Activated T-helper 17 cell treated with anti-CD3 and anti-CD28 coated beads, Interleukin-2, amount 50 U/mL, for 72 hours (primary cell): ENCODE results near the gene VCAN. TPM values are rescaled to one million over a fixed set of nuclear protein-coding genes. Genes with fewer than 3 reads are reported as not detected.

Experiments used
- ATAC-seq: fragments of 150-1000 bp; cut with Tn5 transposase; replicated peaks from 2 replicates; pipeline ENCODE4 v1.10.0; 2021; ENCODE audit warnings: mild to moderate bottlenecking, moderate library complexity
- H3K27ac Mint-ChIP-seq: one replicate; pipeline ENCODE4 v1.8.0; 2022; ENCODE audit warnings: mixed read lengths
- H3K27me3 Mint-ChIP-seq: one replicate; pipeline ENCODE4 v1.8.0; 2022; ENCODE audit warnings: mixed read lengths
- H3K36me3 Mint-ChIP-seq: one replicate; pipeline ENCODE4 v1.8.0; 2022; ENCODE audit warnings: low read depth, mild to moderate bottlenecking, mixed read lengths
- H3K4me1 Mint-ChIP-seq: one replicate; pipeline ENCODE4 v1.8.0; 2022; ENCODE audit warnings: mixed read lengths
- H3K4me3 Mint-ChIP-seq: one replicate; pipeline ENCODE4 v1.8.0; 2022; ENCODE audit warnings: mild to moderate bottlenecking, mixed read lengths
- H3K9me3 Mint-ChIP-seq: one replicate; pipeline ENCODE4 v1.8.0; 2022; ENCODE audit warnings: mixed read lengths
- total RNA-seq, 2 donors: library from RNA; stranded (reverse); gene quantifications; one replicate each; pipeline ENCODE4 v1.2.3, GENCODE V29; 2022

VCAN gene
- total RNA-seq, 2 donors from 2014 or later, result 0.13 TPM; not detected in 1

DNA sequence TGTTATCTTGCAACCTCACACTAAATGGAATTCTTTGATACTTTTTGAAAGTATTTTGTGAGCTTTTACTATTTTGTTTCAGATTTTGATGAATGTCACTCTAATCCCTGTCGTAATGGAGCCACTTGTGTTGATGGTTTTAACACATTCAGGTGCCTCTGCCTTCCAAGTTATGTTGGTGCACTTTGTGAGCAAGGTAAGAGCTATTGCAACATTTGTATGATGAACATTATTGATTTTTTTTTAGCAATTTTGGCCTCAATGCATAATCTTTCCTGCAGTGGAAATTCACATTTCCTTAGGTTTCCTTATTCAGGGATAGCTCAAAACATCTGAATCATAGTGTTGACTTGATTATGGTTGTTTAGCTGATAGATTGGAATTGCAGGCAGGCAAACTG, 76.3 kb downstream of the VCAN start:
- no peaks in the 10 kb centered on the region for H3K9me3 Mint-ChIP-seq
- no peak overlapping the region for H3K27ac Mint-ChIP-seq
- H3K27me3 Mint-ChIP-seq, result no peaks in the 10 kb centered on the region
- H3K4me1 Mint-ChIP-seq, result no peaks in the 10 kb centered on the region
- no peak overlapping the region for H3K4me3 Mint-ChIP-seq
- no peak for ATAC-seq
- no peaks in the 10 kb centered on the region for H3K36me3 Mint-ChIP-seq

DNA sequence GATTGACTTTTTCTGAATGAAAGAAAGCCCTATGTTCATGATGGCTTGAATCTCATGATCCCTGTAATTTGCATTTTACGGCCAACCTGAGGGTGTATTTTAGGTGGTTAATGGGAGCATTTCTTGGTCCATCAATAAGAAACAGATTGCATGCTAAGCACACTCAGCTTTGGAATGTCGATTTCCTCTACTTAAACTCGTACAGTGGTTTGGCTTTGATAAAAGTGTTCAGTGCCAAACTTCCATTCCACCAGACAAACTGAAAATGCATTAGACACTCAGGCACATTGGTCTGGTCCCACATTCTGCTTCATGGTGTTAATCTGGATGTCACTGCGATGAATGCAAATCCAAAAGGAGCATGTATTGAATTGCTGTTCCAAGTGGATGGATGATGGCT, 77.0 kb downstream of the VCAN start:
- H3K4me1 Mint-ChIP-seq, result no peaks in the 10 kb centered on the region

DNA sequence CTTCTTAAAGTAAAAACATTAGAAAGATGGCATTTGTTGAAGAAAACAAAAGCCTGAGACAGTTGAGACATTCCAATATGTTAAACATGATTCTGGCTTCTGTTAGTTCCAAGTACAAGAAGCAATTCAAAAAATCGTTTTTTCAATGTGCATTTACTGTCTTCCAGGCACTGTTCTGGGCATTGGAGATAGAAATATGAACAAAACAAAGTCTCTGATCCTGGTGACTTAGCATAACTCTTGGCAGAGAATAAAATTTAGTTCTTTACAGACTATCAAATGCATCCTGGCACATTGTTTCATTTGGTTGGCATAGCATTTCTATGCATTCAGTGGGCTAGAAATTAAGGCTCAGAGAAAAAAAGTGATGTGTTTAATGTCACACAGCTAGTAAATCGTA, 77.5 kb downstream of the VCAN start:
- Mint-ChIP-seq H3K9me3 (no peaks in the 10 kb centered on the region), H3K4me3 (no peak overlapping the region), H3K4me1 (no peaks in the 10 kb centered on the region), H3K27ac (no peak overlapping the region), H3K36me3 (no peaks in the 10 kb centered on the region), H3K27me3 (no peaks in the 10 kb centered on the region)
- no peak for ATAC-seq

More for the DNA sequence above, 77.0 kb downstream of the VCAN start:
- Mint-ChIP-seq H3K27me3 (no peaks in the 10 kb centered on the region), H3K9me3 (no peaks in the 10 kb centered on the region), H3K27ac (no peak overlapping the region), H3K36me3 (no peaks in the 10 kb centered on the region), H3K4me3 (no peak overlapping the region)
- ATAC-seq, result no peak

DNA sequence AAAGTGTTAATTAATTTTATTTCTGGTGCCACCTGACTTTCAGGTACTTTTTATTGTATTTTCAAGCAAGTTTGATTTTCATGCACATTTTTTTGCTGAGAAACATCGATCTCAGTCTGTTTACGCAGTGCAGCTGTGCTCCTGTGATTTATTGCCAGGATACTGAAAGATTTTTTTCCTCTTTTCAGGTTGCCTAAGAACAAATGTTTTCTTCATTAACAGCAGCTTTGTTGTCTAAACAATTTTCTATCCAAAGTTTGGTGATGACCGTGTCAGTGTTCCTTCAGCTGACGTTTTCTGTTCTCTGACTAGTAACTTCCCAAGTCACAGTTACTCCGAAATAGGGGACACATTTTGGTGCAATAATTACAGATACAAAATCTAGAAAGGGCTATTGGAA, 78.1 kb downstream of the VCAN start:
- Mint-ChIP-seq H3K27ac (no peak overlapping the region), H3K4me3 (no peak overlapping the region), H3K9me3 (no peaks in the 10 kb centered on the region), H3K36me3 (no peaks in the 10 kb centered on the region), H3K27me3 (no peaks in the 10 kb centered on the region), H3K4me1 (no peaks in the 10 kb centered on the region)
- ATAC-seq, result no peak

DNA sequence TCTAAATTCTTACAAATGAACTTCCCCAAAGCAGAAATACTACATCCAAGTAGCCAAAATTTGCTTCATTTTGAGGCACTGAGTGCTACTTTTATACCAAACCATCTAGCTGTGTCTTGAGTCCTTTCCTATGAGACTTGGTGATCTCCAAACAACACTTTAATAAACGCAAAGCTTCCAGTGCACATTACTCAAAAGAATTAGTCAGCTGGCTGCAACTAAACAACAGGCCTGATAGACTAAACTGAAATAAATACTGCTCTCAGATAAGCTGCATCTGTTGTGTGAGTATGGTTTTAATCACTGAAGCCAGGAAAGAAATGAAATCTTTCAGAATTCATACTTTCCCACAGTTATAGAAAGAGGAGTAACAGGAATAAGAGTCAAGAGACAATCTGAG, 80.3 kb downstream of the VCAN start:
- Mint-ChIP-seq H3K4me3 (no peak overlapping the region), H3K36me3 (no peaks in the 10 kb centered on the region), H3K4me1 (no peaks in the 10 kb centered on the region), H3K9me3 (no peaks in the 10 kb centered on the region), H3K27ac (no peak overlapping the region), H3K27me3 (no peaks in the 10 kb centered on the region)
- ATAC-seq, result no peak

DNA sequence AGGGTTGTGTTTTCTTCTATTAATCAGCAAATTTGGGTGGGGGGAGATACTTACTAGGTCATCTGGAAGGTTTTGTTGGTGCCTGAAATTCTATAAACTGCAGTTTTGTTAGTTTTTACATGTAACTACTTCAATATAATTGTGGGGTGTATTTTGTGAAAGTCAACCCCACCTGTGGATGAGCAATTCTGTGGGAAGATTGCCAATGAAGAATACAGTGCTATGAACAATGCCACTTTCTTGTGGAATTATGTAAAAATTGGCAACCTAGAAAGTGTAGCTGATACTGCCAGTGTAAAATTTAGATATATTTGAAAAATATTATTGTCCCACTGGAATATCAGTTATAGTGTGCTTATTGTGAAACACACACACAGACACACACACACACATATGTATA, 80.7 kb downstream of the VCAN start:
- Mint-ChIP-seq H3K27me3 (no peaks in the 10 kb centered on the region), H3K27ac (no peak overlapping the region), H3K4me1 (no peaks in the 10 kb centered on the region), H3K9me3 (no peaks in the 10 kb centered on the region), H3K4me3 (no peak overlapping the region), H3K36me3 (no peaks in the 10 kb centered on the region)
- no peak for ATAC-seq

DNA sequence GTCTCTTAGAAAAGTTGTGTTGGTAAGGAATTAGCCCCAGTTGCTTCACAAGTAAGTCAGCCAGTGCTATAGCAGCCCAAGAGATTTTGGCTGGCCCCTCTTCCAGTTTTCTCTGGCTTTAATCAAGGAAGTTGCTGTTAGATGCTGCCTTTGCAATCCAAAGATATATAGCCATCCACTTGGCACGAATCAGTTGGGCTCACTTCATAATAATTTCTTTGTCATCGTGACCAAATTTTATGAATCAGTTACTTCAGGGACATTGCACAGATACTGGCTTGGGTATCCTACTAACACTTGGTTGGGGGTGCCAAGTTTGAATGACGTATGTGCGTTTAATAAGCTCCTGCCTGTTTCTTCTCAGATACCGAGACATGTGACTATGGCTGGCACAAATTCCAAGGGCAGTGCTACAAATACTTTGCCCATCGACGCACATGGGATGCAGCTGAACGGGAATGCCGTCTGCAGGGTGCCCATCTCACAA, 81.5 kb downstream of the VCAN start:
- no peaks in the 10 kb centered on the region for H3K27me3 Mint-ChIP-seq
- no peak overlapping the region for H3K27ac Mint-ChIP-seq
- no peaks in the 10 kb centered on the region for H3K36me3 Mint-ChIP-seq
- no peaks in the 10 kb centered on the region for H3K4me1 Mint-ChIP-seq
- H3K9me3 Mint-ChIP-seq, result no peaks in the 10 kb centered on the region
- no peak overlapping the region for H3K4me3 Mint-ChIP-seq
- no peak for ATAC-seq

DNA sequence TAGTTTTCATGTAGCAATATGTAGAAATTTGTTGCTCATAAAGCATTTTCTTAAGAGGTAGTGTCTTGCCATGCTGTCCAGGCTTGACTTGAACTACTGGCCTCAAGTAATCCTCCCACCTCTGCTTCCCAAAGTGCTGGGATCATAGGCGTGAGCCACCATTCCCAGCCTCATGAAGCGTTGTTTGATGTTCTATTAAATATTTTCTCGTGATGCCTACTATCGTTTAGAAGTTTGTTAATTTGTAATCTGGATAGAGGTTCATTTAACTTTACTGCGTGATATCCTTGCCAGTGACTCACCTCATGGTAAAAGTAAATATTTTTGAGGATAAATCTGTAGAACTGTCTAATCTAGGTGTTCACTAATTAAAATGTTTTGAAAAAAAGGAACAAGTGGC, 82.6 kb downstream of the VCAN start:
- Mint-ChIP-seq H3K9me3 (no peaks in the 10 kb centered on the region), H3K4me3 (no peak overlapping the region), H3K27me3 (peaks cover under 1% of the 10 kb centered on the region), H3K36me3 (no peaks in the 10 kb centered on the region), H3K4me1 (no peaks in the 10 kb centered on the region), H3K27ac (no peak overlapping the region)
- no peak for ATAC-seq

DNA sequence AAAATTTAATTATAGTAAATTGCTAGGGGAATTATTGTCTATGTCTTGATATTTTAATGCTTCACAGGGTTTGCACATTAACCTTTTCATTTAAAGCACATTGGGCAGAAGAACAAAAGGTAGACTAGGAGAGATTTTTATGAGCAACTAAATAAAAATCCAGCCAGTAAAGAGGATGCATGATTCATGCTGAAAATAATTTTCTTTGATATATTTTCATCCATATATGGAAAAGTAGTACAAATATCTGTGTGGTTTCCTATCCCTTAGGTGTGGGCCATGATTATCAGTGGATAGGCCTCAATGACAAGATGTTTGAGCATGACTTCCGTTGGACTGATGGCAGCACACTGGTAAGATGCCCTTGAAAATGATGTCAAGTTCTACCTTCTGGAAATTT, 83.1 kb downstream of the VCAN start:
- no peak overlapping the region for H3K4me3 Mint-ChIP-seq
- H3K27ac Mint-ChIP-seq, result no peak overlapping the region
- H3K36me3 Mint-ChIP-seq, result no peaks in the 10 kb centered on the region
- peaks cover 4% of the 10 kb centered on the region for H3K27me3 Mint-ChIP-seq
- ATAC-seq, result no peak
- no peaks in the 10 kb centered on the region for H3K9me3 Mint-ChIP-seq
- no peaks in the 10 kb centered on the region for H3K4me1 Mint-ChIP-seq

DNA sequence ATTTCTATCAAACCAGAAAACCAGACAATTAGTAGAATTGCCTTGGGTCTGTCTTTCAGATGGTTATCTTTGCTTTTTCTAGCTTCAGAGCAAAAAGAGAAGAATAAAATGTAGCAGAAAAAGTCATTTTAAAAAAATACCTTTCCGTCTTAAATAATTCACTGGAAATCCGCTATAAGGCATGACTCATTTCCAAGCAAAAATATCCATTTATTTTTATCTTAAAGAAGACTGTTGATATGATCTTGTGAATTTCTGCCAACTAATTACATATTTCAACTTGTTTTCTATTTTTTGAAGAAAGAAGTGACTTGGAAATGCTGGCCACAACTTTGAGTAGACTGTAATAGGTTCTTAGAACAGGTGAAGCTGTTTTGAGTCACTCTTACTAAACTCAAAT, 83.7 kb downstream of the VCAN start:
- Mint-ChIP-seq H3K4me1 (no peaks in the 10 kb centered on the region), H3K9me3 (no peaks in the 10 kb centered on the region), H3K36me3 (no peaks in the 10 kb centered on the region), H3K4me3 (no peak overlapping the region), H3K27me3 (peaks cover 4% of the 10 kb centered on the region), H3K27ac (no peak overlapping the region)
- ATAC-seq, result no peak

DNA sequence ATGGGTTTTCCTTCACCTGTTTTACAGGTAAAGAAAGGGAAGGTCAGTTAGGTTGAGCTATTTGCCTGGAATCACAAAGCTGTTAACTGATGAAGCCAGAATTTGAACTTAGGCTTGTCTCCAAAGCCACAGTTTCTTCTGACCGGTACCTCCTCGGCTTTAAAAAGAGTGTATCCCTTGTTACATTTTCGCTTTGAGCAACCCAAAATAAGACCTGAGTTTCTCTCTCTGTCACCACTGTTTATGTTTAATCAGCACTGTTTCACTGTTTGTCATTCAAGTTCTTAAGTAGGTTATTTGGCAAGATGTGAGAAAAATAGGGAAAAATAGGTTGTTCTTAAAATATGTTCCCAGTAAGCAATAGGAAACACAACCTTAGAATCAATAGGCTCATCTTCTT, 84.6 kb downstream of the VCAN start:
- no peak overlapping the region for H3K4me3 Mint-ChIP-seq
- H3K27ac Mint-ChIP-seq, result no peak overlapping the region
- ATAC-seq, result peak; percentile 50
- H3K27me3 Mint-ChIP-seq, result peaks cover 4% of the 10 kb centered on the region
- H3K36me3 Mint-ChIP-seq, result no peaks in the 10 kb centered on the region
- no peaks in the 10 kb centered on the region for H3K4me1 Mint-ChIP-seq
- H3K9me3 Mint-ChIP-seq, result no peaks in the 10 kb centered on the region

DNA sequence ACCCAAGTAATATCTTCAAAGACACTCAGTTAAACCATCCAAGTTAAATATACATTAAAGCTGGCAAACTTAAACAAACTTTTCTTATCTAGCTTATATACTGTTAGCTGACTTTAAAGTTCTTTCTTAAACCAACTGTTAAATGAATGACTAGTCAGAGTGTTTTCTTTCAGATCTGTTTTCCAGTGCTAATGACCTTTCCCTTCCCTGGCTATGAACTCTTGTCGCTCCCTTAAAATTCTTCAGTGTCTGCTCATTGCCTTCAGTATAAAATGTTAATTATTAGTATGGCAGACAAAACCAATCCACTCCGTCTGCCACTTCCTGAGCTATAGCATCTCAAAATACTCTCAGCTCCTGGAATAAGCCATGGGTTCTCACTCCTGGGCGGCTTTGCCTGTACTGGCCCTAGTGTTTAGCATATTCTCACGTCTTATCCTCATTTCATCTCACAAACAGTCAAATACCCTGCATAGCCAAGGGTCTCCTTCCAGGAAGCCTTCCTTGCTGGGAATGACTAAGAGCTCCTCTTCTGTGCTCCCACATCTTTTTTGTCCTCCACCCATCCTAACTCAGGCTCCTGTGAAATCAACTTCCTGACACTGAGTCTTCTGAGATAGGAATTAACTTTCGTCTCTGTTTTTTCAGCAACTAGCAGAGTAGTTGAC, 87.7 kb downstream of the VCAN start:
- ATAC-seq, result no peak
- H3K36me3 Mint-ChIP-seq, result no peaks in the 10 kb centered on the region
- H3K4me3 Mint-ChIP-seq, result no peak overlapping the region

DNA sequence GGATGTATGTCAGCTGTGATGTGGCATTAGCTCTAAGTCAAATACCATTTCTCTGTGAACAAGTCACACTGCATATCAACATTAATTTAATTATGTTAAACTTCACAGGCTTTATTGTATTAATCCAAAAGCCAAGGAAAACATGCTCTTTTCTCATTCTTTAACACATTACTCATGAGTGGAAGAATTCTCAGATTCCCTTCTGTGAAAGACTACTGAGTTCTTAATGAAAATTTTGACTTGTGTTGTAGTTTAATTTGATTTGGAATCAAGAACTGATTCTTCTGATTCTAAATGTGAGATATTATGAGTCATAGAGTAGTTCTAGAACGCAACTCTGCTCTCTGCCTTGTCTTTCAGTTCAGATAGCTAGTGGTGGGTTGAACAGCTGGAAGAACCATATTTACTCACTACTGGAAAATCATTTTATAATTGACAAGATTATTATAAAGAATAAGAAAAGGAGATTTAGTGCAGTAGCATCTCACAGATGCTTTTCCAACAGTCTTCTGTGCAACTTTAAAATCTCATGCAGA, 90.6 kb downstream of the VCAN start:
- peaks cover 19% of the 10 kb centered on the region for H3K27me3 Mint-ChIP-seq
- H3K4me3 Mint-ChIP-seq, result no peak overlapping the region
- H3K4me1 Mint-ChIP-seq, result no peaks in the 10 kb centered on the region
- H3K9me3 Mint-ChIP-seq, result no peaks in the 10 kb centered on the region
- H3K36me3 Mint-ChIP-seq, result no peaks in the 10 kb centered on the region
- H3K27ac Mint-ChIP-seq, result no peak overlapping the region
- ATAC-seq, result no peak

More for the DNA sequence above, 87.7 kb downstream of the VCAN start:
- Mint-ChIP-seq H3K27me3 (peaks cover 9% of the 10 kb centered on the region), H3K27ac (no peak overlapping the region), H3K4me1 (no peaks in the 10 kb centered on the region), H3K9me3 (no peaks in the 10 kb centered on the region)

DNA sequence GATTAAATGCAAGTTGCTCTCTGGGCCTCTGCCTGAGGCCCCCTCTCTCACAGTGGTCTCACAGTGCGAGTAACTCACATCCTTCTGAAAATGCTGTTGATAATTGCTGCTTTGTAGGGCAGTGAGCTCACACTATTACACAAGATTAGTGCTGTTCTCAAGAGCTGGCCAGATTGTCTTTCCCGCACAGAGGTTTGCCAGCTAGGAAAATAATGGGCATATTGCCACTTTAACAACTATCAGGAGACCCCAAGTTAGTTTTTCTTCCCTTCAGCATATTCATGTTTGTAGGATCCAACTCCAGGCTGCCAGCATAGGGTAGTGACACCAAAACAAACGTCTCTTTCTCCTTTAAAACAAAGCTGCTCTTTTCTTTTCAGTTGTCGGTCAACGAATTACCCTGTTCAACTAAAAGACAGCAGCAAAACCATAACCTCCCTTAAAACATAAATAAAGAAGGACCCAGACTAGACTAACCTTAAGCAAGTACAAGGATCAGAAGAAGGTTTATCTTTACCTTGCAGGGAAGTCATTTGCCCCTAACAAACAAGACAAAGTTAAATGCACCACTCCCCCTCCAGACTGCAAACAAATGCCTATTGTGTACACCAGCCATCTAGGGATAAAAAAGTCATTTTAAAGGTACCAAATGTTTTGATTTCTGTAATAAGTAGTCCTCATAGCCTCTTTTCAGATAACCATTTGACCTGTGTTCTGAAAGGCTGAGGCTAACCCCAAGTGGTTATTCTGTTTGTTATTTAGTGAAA, 91.4 kb downstream of the VCAN start:
- H3K27ac Mint-ChIP-seq, result no peak overlapping the region
- no peaks in the 10 kb centered on the region for H3K9me3 Mint-ChIP-seq
- ATAC-seq, result no peak
- no peaks in the 10 kb centered on the region for H3K36me3 Mint-ChIP-seq
- H3K4me3 Mint-ChIP-seq, result no peak overlapping the region
- peaks cover 19% of the 10 kb centered on the region for H3K27me3 Mint-ChIP-seq
- H3K4me1 Mint-ChIP-seq, result no peaks in the 10 kb centered on the region

DNA sequence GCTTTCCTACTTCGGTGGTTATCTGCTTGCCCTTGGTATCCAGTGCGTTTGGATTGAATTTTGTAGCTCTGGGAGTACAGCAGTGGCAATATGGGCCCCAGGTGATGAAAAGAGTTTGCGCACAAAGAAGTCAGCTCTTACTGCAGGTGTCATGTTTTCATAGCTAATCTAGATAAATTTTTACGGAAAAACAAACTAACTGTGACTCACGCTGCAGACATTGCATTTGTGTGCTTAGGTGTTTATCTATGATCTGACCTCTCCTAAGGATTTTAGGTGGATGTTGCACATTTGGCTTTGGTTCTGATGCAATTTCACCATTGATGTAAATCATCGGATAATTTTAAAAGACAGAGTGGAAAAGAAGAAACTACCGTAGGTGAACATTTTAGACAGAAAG, 92.1 kb downstream of the VCAN start:
- H3K9me3 Mint-ChIP-seq, result no peaks in the 10 kb centered on the region
- no peak overlapping the region for H3K27ac Mint-ChIP-seq
- ATAC-seq, result no peak
- no peaks in the 10 kb centered on the region for H3K36me3 Mint-ChIP-seq
- H3K4me1 Mint-ChIP-seq, result no peaks in the 10 kb centered on the region
- H3K4me3 Mint-ChIP-seq, result no peak overlapping the region
- H3K27me3 Mint-ChIP-seq, result peaks cover 23% of the 10 kb centered on the region
